ENCODE results near the gene GABRA4. TPM values are rescaled to one million over a fixed set of nuclear protein-coding genes. Genes with fewer than 3 reads are reported as not detected.

The GABRA4 gene
- total RNA-seq, 4 donors from 2014 or later, result 0.35 TPM; not detected in 3

DNA sequence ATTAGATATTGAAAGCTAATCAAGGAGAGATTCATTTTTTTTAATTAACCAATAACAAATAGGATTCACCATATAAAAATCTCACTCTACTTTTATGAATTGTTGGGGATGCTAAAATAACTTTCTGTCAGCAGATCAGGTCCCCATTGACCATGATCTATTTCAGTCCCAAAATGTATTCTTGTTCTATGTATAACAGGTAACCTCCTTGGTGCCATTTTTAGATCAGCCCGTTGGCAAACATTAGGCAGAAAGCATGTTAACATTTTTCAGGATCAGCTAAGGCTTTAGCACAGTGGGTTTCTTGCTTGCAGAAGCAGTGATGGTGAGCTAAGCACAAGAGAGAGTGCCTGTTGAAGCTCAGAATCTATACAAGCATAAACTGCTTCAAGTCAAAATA, 43.6 kb downstream of the GABRA4 start:
- H3K4me3 ChIP-seq, result no peak overlapping the region
- H3K4me1 ChIP-seq, result no peaks in the 10 kb centered on the region
- H3K27me3 ChIP-seq, result no peaks in the 10 kb centered on the region
- no peak overlapping the region for H3K27ac ChIP-seq
- no peaks in the 10 kb centered on the region for H3K36me3 ChIP-seq
- no peak for DNase-seq
- intact Hi-C loops (cut with DNase I; ENCODE audit: low total_unique reads), result no loop called here
- TF ChIP-seq POLR2A (IDR thresholded peaks at IDR 0.05), result no peak
- TF ChIP-seq, protein P1, sequence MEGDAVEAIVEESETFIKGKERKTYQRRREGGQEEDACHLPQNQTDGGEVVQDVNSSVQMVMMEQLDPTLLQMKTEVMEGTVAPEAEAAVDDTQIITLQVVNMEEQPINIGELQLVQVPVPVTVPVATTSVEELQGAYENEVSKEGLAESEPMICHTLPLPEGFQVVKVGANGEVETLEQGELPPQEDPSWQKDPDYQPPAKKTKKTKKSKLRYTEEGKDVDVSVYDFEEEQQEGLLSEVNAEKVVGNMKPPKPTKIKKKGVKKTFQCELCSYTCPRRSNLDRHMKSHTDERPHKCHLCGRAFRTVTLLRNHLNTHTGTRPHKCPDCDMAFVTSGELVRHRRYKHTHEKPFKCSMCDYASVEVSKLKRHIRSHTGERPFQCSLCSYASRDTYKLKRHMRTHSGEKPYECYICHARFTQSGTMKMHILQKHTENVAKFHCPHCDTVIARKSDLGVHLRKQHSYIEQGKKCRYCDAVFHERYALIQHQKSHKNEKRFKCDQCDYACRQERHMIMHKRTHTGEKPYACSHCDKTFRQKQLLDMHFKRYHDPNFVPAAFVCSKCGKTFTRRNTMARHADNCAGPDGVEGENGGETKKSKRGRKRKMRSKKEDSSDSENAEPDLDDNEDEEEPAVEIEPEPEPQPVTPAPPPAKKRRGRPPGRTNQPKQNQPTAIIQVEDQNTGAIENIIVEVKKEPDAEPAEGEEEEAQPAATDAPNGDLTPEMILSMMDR (IDR thresholded peaks at IDR 0.05), result no peak
- H3K9me3 ChIP-seq, result no peaks in the 10 kb centered on the region

GRCh38 chr4:46947541-46947940, 45.8 kb downstream of the GABRA4 start:
- no peaks in the 10 kb centered on the region for H3K4me1 ChIP-seq
- H3K36me3 ChIP-seq, result no peaks in the 10 kb centered on the region
- no peak overlapping the region for H3K27ac ChIP-seq
- no peak overlapping the region for H3K4me3 ChIP-seq
- TF ChIP-seq, protein P1 (IDR thresholded peaks at IDR 0.05), result no peak
- TF ChIP-seq POLR2A (IDR thresholded peaks at IDR 0.05), result no peak
- intact Hi-C loops (cut with DNase I; ENCODE audit: low total_unique reads), result no loop called here
- no peaks in the 10 kb centered on the region for H3K9me3 ChIP-seq
- DNase-seq, result no peak
- H3K27me3 ChIP-seq, result no peaks in the 10 kb centered on the region

GRCh38 chr4:46946919-46947536, 46.4 kb downstream of the GABRA4 start:
- TF ChIP-seq POLR2A (IDR thresholded peaks at IDR 0.05), result no peak
- TF ChIP-seq, protein P1 (IDR thresholded peaks at IDR 0.05), result no peak
- Histone ChIP-seq H3K27me3 (no peaks in the 10 kb centered on the region), H3K27ac (no peak overlapping the region), H3K9me3 (no peaks in the 10 kb centered on the region), H3K4me3 (no peak overlapping the region), H3K36me3 (no peaks in the 10 kb centered on the region), H3K4me1 (no peaks in the 10 kb centered on the region)
- intact Hi-C loops (cut with DNase I; ENCODE audit: low total_unique reads), result no loop called here
- DNase-seq, result no peak

GRCh38 chr4:46945062-46945461, 48.3 kb downstream of the GABRA4 start:
- Histone ChIP-seq H3K27me3 (no peaks in the 10 kb centered on the region), H3K36me3 (no peaks in the 10 kb centered on the region), H3K4me3 (no peak overlapping the region), H3K9me3 (no peaks in the 10 kb centered on the region), H3K4me1 (no peaks in the 10 kb centered on the region), H3K27ac (no peak overlapping the region)
- no peak for DNase-seq
- TF ChIP-seq POLR2A (IDR thresholded peaks at IDR 0.05), result no peak
- TF ChIP-seq, protein P1 (IDR thresholded peaks at IDR 0.05), result no peak
- intact Hi-C loops (cut with DNase I; ENCODE audit: low total_unique reads), result no loop called here

DNA sequence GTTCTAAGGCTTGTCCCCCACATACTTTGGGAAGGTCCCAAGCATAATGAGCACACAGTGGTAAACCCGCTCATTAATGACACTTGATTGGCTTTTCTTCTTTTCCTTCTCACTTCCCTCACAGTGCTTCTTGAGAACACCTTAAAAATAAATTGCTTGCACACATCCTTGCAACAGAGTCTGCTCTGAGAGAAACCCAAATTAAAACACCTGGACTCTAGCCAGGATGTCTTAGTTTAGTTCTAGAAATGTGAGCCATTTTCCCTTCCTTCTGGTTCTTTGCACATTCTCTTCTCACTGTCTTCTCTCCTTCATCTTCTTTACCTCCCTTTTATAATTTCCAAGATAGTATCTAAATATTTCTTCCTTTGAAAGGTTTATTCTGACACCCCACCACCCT, 49.0 kb downstream of the GABRA4 start:
- intact Hi-C loops (cut with DNase I; ENCODE audit: low total_unique reads), result no loop called here
- no peaks in the 10 kb centered on the region for H3K9me3 ChIP-seq
- H3K4me3 ChIP-seq, result no peak overlapping the region
- no peak overlapping the region for H3K27ac ChIP-seq
- no peaks in the 10 kb centered on the region for H3K27me3 ChIP-seq
- DNase-seq, result no peak
- H3K4me1 ChIP-seq, result no peaks in the 10 kb centered on the region
- TF ChIP-seq, protein P1 (IDR thresholded peaks at IDR 0.05), result no peak
- TF ChIP-seq POLR2A (IDR thresholded peaks at IDR 0.05), result no peak
- no peaks in the 10 kb centered on the region for H3K36me3 ChIP-seq

Data from uterus (tissue), 4 donors.